ENCODE data around the gene FNDC5.
A peak's percentile ranks its signal among the peaks of the same experiment; 100 is the strongest.

FNDC5 gene

DNA sequence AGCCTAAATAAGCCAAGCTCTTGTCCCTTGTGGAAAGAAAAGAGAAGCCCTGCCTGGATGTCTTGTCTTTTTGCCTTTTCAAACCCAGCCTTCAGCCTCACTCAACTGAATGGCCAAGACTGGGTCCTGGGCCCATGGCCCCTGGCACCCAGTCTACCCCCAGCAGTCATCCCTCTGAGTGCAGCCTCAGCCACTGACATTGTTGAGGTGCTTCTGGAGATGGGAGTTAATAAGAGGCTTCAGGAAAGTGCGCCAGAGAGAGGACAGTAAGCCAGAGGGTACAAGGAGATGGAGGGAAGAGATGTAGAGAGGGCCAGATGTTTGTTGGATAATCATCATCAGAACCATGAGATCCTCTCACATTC, 6.8 kb downstream of the FNDC5 start:
- no peak for DNase-seq

DNA sequence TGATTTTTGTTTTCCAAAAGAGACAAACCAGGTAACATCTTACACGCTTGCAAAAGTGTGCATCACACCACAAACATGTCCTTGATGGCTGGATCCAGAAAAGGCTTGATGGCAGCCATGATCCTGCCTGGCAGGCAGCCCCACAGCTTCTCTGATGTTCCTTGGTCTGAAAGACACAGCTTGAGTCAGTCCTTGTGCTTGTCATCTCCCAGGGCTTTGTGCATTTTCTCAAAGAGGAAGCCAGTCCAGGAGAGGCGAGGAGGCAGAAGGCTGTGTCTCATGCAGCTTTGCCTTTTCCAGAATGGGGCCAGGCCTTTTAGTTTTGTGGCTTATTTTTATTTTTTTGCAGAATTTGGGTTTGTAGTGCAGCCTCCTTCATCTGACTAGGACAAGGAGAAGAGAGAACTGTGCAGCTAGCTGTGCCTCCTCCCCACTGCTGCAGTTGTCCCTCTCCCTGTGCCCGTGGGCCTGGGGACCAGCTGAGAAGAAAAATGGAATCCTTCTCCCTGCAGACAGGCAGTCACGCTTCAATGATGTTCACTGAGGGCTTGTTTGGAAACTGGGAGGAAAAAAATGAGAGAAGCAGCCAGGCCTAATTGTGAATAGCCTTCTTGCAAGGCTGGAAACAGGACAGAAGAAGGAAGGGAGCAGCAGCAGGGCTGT, 7.4 kb downstream of the FNDC5 start:
- no peak for DNase-seq

DNA sequence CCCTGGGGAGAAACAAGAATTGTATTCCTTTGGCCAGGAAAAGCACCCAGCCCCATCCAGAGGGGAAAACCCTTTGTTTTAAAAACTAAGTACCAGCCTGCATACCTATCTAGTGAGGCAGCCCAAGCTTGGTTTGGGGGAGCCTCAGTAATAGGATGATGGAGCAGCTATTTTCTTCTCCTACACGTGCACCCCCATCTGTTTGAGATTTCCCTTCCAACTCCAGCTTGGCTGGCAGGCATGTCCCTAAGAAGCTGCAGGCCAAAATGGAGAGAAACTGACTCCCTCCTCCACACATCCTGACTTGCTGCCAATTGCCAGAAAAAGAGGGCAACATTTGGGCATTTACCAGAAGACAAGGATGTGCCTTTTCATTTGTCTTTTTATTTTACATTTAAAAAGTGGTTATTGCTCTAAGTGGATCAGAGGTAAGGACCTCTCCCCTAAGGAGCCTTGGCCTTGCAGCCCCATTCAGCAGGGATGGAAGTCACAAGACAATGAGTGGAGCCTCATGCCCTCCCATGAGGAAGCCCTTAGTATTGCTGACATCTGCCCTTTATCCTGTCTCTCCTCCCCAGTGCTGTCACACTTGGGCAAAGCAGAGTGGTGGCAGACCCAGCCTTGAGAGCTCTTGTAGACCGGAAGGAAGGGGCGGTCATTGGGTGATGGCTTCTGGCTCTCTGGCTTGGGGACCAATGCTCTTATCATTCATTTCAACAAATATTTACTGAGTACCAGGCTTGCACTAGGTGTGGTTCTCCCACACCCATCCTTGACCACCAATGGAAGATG, 8.6 kb downstream of the FNDC5 start:
- DNase-seq: no peak

DNA sequence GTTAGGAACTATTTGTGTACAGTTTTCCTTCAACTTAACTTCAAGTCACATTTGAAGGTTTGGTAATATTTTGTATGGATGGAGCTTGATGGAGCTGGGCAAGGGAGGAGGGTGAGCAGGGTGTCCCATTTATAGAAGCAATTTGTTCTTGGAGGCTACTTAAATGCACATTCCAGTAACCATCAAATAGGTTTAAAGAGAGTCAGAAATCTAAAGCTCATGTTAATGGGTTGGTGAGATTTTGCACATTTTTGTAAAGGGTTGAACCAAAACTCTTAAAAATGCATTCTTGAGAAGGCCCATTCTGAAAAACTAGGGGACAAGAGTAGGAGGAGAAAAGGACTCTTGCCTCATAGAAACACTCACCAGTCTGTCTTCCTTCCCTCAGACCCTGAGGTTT, 10.1 kb downstream of the FNDC5 start:
- DNase-seq: no peak

- DNase-seq: no peak
Observed at GRCh38 chr1:32859915-32860314, 10.8 kb downstream of the FNDC5 start.

- no peak for DNase-seq
Observed at GRCh38 chr1:32858791-32859190, 11.9 kb downstream of the FNDC5 start.

DNA sequence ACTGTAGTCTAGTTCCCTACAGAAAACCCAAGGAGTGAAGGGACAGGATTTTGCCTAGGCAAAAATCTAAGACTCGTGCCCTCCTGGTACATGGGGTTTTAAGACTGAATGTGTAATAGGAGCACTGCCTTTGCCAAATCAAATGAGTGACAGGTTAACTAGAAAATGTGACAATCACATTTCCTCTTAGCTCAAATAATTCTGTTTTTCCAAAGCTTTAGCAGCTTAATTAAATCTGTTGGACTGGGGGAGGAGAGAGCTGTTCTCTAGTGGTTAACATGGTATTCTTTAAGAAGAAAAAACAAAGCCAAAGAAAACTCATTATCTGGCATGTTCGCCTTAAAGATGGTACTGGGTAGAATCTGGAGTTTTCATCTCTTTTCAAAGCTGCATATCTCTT, 12.6 kb downstream of the FNDC5 start:
- DNase-seq: no peak

- no peak for DNase-seq
Observed at GRCh38 chr1:32855861-32856617, 14.7 kb downstream of the FNDC5 start.

- DNase-seq: no peak
Observed at GRCh38 chr1:32848354-32849063, 22.2 kb downstream of the FNDC5 start.

DNA sequence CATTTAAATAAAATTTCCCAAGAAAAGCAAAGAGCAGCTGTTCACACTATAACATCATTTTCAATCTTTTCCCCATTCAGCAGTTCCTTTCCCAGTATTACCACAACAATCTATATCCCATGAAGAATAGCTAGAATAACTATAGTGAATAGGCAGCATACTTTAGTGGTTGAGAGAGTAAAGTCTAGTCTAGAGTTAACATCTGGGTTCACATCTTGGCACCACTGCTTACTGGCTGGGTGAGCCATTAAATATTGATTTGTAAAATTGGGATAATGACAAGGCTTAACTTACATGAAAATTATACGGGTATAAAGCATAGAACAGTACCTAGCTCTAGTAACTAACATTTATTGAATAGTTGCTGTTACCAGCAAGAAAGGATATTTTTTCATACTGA, 38.8 kb downstream of the FNDC5 start:
- DNase-seq: no peak

- no peak for DNase-seq
Observed at GRCh38 chr1:32830092-32830852, 40.4 kb downstream of the FNDC5 start.

DNA sequence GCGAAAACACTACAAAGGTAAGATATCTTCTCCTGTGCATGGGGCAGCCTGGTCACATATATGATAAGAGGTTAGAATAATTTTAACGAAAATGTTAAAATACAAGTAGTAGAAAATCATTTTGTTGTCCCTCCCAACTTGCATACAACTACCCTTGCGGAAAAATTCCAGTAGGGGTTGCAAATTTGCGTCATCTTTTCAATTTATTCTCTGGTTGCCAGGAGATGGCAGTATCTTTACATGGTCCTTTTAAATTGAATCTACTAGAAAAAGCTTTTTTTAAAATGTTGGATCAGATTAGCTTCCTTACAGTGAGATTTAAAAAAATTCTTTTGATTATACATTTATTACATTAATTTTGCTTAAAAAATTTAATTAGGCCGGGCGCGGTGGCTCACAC, 42.4 kb downstream of the FNDC5 start:
- DNase-seq: peak in 1 of 2 donors; percentile 2

GRCh38 chr1:32825181-32825580, 45.5 kb downstream of the FNDC5 start:
- DNase-seq: no peak

DNA sequence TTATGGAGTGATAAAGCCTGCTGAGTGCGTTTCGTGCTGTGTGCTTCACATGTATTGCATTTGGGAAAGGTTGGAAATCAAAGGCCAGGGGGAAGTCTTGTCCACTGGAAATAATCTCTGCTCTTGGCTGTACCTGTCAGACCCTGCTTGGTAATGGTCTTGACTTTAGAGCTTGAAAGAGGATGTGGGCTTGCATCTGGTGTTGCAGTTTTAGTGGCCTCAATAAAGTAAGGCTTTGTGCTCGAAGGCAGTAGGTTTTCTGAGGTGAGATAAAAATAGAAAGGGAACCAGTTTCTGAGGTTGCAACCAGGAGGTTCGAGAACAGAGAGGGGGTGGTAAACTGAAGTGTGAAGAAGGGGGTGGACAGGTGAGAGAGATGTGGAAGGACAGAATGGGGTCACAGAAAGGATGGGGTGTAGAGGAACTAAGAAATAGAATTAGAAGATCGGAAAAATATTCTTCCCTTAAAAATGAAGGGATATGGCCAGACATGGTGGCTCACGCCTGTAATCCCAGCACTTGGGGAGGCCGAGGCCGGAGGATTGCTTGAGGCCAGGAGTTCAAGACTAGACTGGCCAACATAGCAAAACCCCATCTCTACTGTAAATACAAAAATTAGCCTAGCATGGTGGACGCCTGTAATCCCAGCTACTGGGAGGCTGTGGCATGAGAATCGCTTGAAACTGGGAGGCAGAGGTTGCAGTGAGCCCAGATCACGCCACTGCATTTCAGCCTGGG, 51.7 kb downstream of the FNDC5 start:
- peak in 1 of 2 donors; percentile 48 for DNase-seq

DNA sequence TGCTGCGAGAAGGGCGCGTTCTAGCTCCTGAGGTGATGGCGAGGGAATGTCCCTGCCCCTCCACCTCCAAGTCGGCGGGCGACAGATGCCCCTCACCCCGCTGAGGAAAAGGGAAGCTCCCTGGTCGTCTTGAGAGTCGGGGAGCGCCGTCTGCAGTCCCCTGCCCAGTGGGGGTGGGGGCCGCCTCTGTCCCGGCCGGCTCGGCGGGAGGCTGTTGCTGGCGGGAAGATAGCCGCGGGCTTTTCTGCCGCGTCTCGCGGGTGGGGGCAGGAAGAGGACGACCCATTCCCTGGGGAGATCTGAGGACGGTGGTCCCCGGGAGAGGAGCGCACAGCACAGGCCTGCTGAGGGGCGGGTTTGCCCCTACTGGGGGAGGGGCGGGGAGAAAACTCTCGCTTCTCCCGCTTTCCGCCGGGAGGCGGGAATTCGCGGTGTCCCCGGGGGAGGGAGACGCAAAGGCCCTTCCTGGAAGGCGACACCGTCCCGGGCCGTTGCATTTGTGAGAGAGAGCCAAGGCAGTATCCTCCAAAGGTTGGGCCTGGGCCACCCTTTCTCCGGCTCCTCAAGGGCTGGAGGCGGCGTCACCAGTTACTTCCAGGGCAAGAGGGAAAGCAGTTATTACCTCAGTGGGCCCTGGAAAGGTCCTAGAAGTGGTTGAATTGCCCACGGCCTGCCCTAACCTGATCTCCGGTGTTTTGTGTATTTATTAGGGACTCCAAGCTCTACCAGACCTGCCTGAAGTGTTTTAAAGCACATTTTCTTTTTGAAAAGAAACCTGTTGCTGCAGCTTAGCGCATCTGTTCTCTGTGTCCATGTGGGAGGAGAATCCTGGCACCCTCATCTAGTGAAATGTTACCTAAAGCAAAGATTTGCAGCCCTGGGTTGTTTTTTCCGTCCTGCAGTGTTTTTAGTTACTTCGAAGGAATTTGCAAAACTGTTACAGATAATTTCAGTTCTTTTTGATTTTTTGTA, 52.6 kb downstream of the FNDC5 start:
- DNase-seq: peak in 1 of 2 donors; percentile 24

- peak; percentile 99 to 100 for DNase-seq
Observed at GRCh38 chr1:32817159-32817814, 53.4 kb downstream of the FNDC5 start, which contains the start of the genes S100PBP and YARS1. S100PBP (plus strand) TSS chr1:32817653; CDS start chr1:32826100, 8,447 bp downstream. YARS1 (minus strand) TSS chr1:32817358; CDS start chr1:32817244, 114 bp downstream.

GRCh38 chr1:32816676-32817158, 54.0 kb downstream of the FNDC5 start:
- DNase-seq: no peak

GRCh38 chr1:32813941-32814739, 56.6 kb downstream of the FNDC5 start:
- DNase-seq: no peak

Measured in CD4-positive, alpha-beta T cell treated with Interleukin-4 for 1 hour (primary cell).